ENCODE measurements around the gene EMSY. TPM values are rescaled to one million over a fixed set of nuclear protein-coding genes. Genes with fewer than 3 reads are reported as not detected.

Gene EMSY
- total and polyA plus RNA-seq, 2 of the 8 experiments (the other 6 are each of a cell fraction or from before 2014, with no cell fraction given), result 29.6 to 34.6 TPM

DNA sequence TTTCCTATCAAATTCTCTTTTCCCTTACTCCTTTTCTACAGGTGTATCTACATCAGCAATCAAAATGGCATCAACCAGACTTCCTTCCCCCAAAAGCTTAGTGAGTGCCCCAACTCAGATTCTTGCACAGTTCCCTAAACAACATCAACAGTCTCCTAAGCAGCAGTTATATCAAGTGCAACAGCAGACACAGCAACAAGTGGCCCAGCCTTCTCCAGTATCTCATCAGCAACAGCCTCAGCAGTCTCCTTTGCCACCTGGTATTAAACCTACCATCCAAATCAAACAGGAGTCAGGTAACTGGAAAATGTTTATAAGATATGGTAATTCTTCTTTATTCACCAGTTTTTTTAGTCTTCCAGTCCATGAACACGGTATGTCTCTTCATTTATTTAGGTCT, 51.4 kb downstream of the EMSY start (continued):
- TF ChIP-seq CHD7 (IDR thresholded peaks at IDR 0.05; ENCODE audit: insufficient replicate concordance, low read length) (no peak), POLR2A (IDR thresholded peaks at IDR 0.05; ENCODE audit: control extremely low read depth in 1 of 2, low read depth in 2 of 2, low read length in 2 of 2) (no peak), SP4 (IDR thresholded peaks at IDR 0.05; ENCODE audit: low read length) (no peak), JUND (IDR thresholded peaks at IDR 0.05; ENCODE audit: low read length) (no peak), KDM5A (IDR thresholded peaks at IDR 0.05; ENCODE audit: low read length) (no peak), SRF (IDR thresholded peaks at IDR 0.05; ENCODE audit: low read depth, low read length) (no peak), EGR1 (IDR thresholded peaks at IDR 0.05; ENCODE audit: borderline replicate concordance, low read depth, low read length) (no peak)
- TF ChIP-seq, protein P1, sequence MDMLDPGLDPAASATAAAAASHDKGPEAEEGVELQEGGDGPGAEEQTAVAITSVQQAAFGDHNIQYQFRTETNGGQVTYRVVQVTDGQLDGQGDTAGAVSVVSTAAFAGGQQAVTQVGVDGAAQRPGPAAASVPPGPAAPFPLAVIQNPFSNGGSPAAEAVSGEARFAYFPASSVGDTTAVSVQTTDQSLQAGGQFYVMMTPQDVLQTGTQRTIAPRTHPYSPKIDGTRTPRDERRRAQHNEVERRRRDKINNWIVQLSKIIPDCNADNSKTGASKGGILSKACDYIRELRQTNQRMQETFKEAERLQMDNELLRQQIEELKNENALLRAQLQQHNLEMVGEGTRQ (IDR thresholded peaks at IDR 0.05; ENCODE audit: low read length), result no peak
